Naive thymus-derived CD4-positive, alpha-beta T cell (primary cell): ENCODE results near the gene PAK4. TPM values are rescaled to one million over a fixed set of nuclear protein-coding genes. Genes with fewer than 3 reads are reported as not detected.
"Not testable (repeated sequence)": the region's sequence is repeated elsewhere in the genome, so short reads cannot be mapped to it uniquely, and the experiment has no call there.

Source experiments
- ATAC-seq: fragments of 150-1000 bp; cut with Tn5 transposase; 2 replicates; pipeline ENCODE4 v1.10.0; 2021; ENCODE audit warnings: mild to moderate bottlenecking, moderate library complexity
- CTCF ChIA-PET: fragments of 350-600 bp; sonication (Branson Sonifier 250); formaldehyde crosslinking; loops from one replicate; lab custom pipeline; 2021; ENCODE audit warnings: antibody characterized with exemption; lab: Charles Lee
- POLR2A ChIA-PET: fragments of 350-600 bp; sonication (Branson Sonifier 250); formaldehyde crosslinking; loops from one replicate; lab custom pipeline; 2021; ENCODE audit warnings: antibody characterized with exemption, inconsistent platforms; lab: Charles Lee
- DNase-seq, 9 donors: peaks; one replicate each; pipeline versions ENCODE4 v3.0.0 to v3.0.0-alpha.2; 2020 to 2022; ENCODE audit warnings: mixed read lengths in 1 of 9
- H3K27ac ChIP-seq: one replicate; pipeline ENCODE4 v1.7.0; 2013; ENCODE audit warnings: mild to moderate bottlenecking, low read depth, low read length, moderate library complexity
- H3K27me3 ChIP-seq, 2 donors: one replicate each; pipeline ENCODE4 v1.7.0; 2013; ENCODE audit warnings: low read length in 2 of 2, mild to moderate bottlenecking in 2 of 2, moderate library complexity in 2 of 2; ENCODE audit not compliant: control insufficient read depth in 2 of 2, insufficient read depth in 2 of 2
- H3K36me3 ChIP-seq, 3 experiments: 1 replicate in 2 of 3; 2 replicates in 1 of 3; pipeline ENCODE4 v1.7.0; 2013; ENCODE audit warnings: low read length in 3 of 3, mild to moderate bottlenecking in 3 of 3, moderate library complexity in 1 of 3; ENCODE audit not compliant: insufficient read depth in 3 of 3, control insufficient read depth in 2 of 3
- H3K4me1 ChIP-seq, 2 donors: one replicate each; pipeline ENCODE4 v1.7.0; 2013; ENCODE audit warnings: low read length in 2 of 2, mild to moderate bottlenecking in 2 of 2, moderate library complexity in 1 of 2; ENCODE audit not compliant: control insufficient read depth in 2 of 2, insufficient read depth in 2 of 2
- H3K4me3 ChIP-seq: 2 replicates; pipeline ENCODE4 v1.7.0; 2013; ENCODE audit warnings: mild to moderate bottlenecking, low read length
- H3K9me3 ChIP-seq, 3 experiments: 1 replicate in 2 of 3; 2 replicates in 1 of 3; pipeline ENCODE4 v1.7.0; 2013; ENCODE audit warnings: low read length in 3 of 3; ENCODE audit not compliant: control insufficient read depth in 2 of 3
- H3K27ac Mint-ChIP-seq, 9 donors: one replicate each; pipeline ENCODE4 v1.8.0; 2020 to 2022; ENCODE audit warnings: mixed read lengths in 9 of 9, mild to moderate bottlenecking in 8 of 9, moderate library complexity in 5 of 9, inconsistent platforms in 2 of 9
- H3K27me3 Mint-ChIP-seq, 5 donors: one replicate each; pipeline ENCODE4 v1.8.0; 2021 to 2022; ENCODE audit warnings: mixed read lengths in 5 of 5, mild to moderate bottlenecking in 1 of 5
- H3K36me3 Mint-ChIP-seq, 5 donors: one replicate each; pipeline ENCODE4 v1.8.0; 2020 to 2022; ENCODE audit warnings: mixed read lengths in 5 of 5, mild to moderate bottlenecking in 3 of 5, inconsistent platforms in 1 of 5
- H3K4me1 Mint-ChIP-seq, 7 donors: one replicate each; pipeline ENCODE4 v1.8.0; 2020 to 2022; ENCODE audit warnings: mixed read lengths in 7 of 7, mild to moderate bottlenecking in 3 of 7, inconsistent platforms in 1 of 7
- H3K4me3 Mint-ChIP-seq, 10 donors: one replicate each; pipeline ENCODE4 v1.8.0; 2020 to 2022; ENCODE audit warnings: mild to moderate bottlenecking in 10 of 10, mixed read lengths in 10 of 10, moderate library complexity in 6 of 10, inconsistent platforms in 2 of 10
- H3K9me3 Mint-ChIP-seq, 11 donors: one replicate each; pipeline ENCODE4 v1.8.0; 2020 to 2022; ENCODE audit warnings: mixed read lengths in 11 of 11, mild to moderate bottlenecking in 4 of 11, inconsistent platforms in 1 of 11, moderate library complexity in 1 of 11
- intact Hi-C, 2 donors: fragments of 100-400 bp; cut with micrococcal nuclease; formaldehyde crosslinking; loops; one replicate each; pipeline ENCODE4 v1.15.1; 2023
- polyA plus RNA-seq, 2 donors: library from polyadenylated mRNA; unstranded; fragments of 300-500 nt; fragmentation: Illumina TruSeq; gene quantifications; one replicate each; pipeline ENCODE4 v1.2.3, GENCODE V29; 2021
- total RNA-seq, 6 experiments: library from RNA in 5 of 6; stranded (reverse) in 5 of 6; gene quantifications; 1 replicate in 5 of 6; 2 replicates in 1 of 6; pipeline ENCODE4 v1.2.3 and lab custom pipeline; 2021 to 2026

Gene PAK4
- total and polyA plus RNA-seq, 7 experiments from 2014 or later: 1.0 to 17.5 (median 10.4) TPM

GRCh38 chr19:39209196-39209595, 83.6 kb downstream of the PAK4 start:
- DNase-seq (no peak), ATAC-seq (no peak)
- CTCF ChIA-PET: no interaction called here
- Mint-ChIP-seq H3K27ac (no peak overlapping the region), H3K9me3 (no peaks in the 10 kb centered on the region), H3K4me3 (no peak overlapping the region), H3K27me3 (peaks cover 5 to 20% (median 5%) of the 10 kb centered on the region in 5 donors), H3K36me3 (no peaks in the 10 kb centered on the region), H3K4me1 (peaks cover 0 to under 1% (median 0%) of the 10 kb centered on the region in 7 donors)
- Histone ChIP-seq H3K36me3 (no peaks in the 10 kb centered on the region), H3K4me3 (no peak overlapping the region), H3K27me3 (peaks cover 0 to 3% of the 10 kb centered on the region in 2 donors), H3K9me3 (no peaks in the 10 kb centered on the region), H3K4me1 (no peaks in the 10 kb centered on the region), H3K27ac (no peak overlapping the region)
- intact Hi-C loops: no loop called here
- POLR2A ChIA-PET: no interaction called here

GRCh38 chr19:39211731-39212374, 86.3 kb downstream of the PAK4 start:
- Mint-ChIP-seq H3K27me3 (peaks cover 0 to 8% (median under 1%) of the 10 kb centered on the region in 5 donors), H3K4me1 (no peaks in the 10 kb centered on the region), H3K27ac (peak overlapping the region in 1 of 9 donors; percentile 12), H3K4me3 (no peak overlapping the region), H3K36me3 (peaks cover 0 to under 1% (median 0%) of the 10 kb centered on the region in 5 donors), H3K9me3 (peaks cover 0 to under 1% (median 0%) of the 10 kb centered on the region in 11 donors)
- Histone ChIP-seq H3K27me3 (no peaks in the 10 kb centered on the region), H3K4me3 (no peak overlapping the region), H3K27ac (no peak overlapping the region), H3K36me3 (no peaks in the 10 kb centered on the region), H3K9me3 (no peaks in the 10 kb centered on the region), H3K4me1 (no peaks in the 10 kb centered on the region)
- intact Hi-C loops: loop anchor here (1.0 kb wide), 5 partner anchors 116 to 328 kb away; partner anchors contain the start of genes PLEKHG2 (in 2 of the 2), EID2 (in 1 of the 2), EID2B (in 1 of the 2) and MED29 (in 1 of the 2)
- DNase-seq: no peak
- no peak for ATAC-seq
- ChIA-PET POLR2A (interaction anchor here (0.5 kb wide), 1 partner anchor 132 kb away, joined by 5 read pairs; no protein-coding TSS in a partner anchor), CTCF (interaction anchor here (0.6 to 1.1 kb wide), 3 partner anchors 94 to 960 kb away, joined by 3 read pairs; no protein-coding TSS in a partner anchor)

GRCh38 chr19:39212375-39212742, 86.8 kb downstream of the PAK4 start:
- intact Hi-C loops: loop anchor here (1.0 kb wide), 5 partner anchors 116 to 328 kb away; partner anchors contain the start of genes PLEKHG2 (in 2 of the 2), EID2 (in 1 of the 2), EID2B (in 1 of the 2) and MED29 (in 1 of the 2)
- ChIA-PET POLR2A (no interaction called here), CTCF (interaction anchor here (0.6 to 1.1 kb wide), 2 partner anchors 94 to 114 kb away, joined by 3 read pairs; no protein-coding TSS in a partner anchor)
- H3K36me3 Mint-ChIP-seq: peaks cover 0 to 5% (median 4%) of the 10 kb centered on the region in 5 donors
- Histone ChIP-seq H3K9me3 (no peaks in the 10 kb centered on the region), H3K4me3 (no peak overlapping the region), H3K36me3 (no peaks in the 10 kb centered on the region), H3K4me1 (no peaks in the 10 kb centered on the region), H3K27me3 (no peaks in the 10 kb centered on the region), H3K27ac (no peak overlapping the region)
- H3K4me1 Mint-ChIP-seq: no peaks in the 10 kb centered on the region
- DNase-seq (peak in 8 of 9 donors; percentile 24 to 58 (median 46)), ATAC-seq (peak; percentile 80)
- no peak overlapping the region for H3K4me3 Mint-ChIP-seq
- H3K9me3 Mint-ChIP-seq: peaks cover 0 to 5% (median 0%) of the 10 kb centered on the region in 11 donors
- H3K27ac Mint-ChIP-seq: no peak overlapping the region
- peaks cover 0 to 13% (median 5%) of the 10 kb centered on the region in 5 donors for H3K27me3 Mint-ChIP-seq

- H3K27ac ChIP-seq, CTCF ChIA-PET: not testable (repeated sequence)
- POLR2A ChIA-PET: interaction anchor here (0.6 kb wide), 1 partner anchor 1074 kb away, joined by 4 read pairs; no protein-coding TSS in a partner anchor
These were observed 89.7 kb downstream of the PAK4 start for GRCh38 chr19:39215323-39215722.

GRCh38 chr19:39217094-39217493, 91.5 kb downstream of the PAK4 start:
- H3K9me3 ChIP-seq: no peaks in the 10 kb centered on the region
- no peak overlapping the region for H3K4me3 ChIP-seq
- no peaks in the 10 kb centered on the region for H3K27me3 ChIP-seq
- ATAC-seq: no peak
- H3K4me1 ChIP-seq: no peaks in the 10 kb centered on the region
- POLR2A ChIA-PET: no interaction called here
- Mint-ChIP-seq H3K27me3 (peaks cover 9 to 46% (median 17%) of the 10 kb centered on the region in 5 donors), H3K36me3 (peaks cover 0 to 10% (median 4%) of the 10 kb centered on the region in 5 donors), H3K27ac (no peak overlapping the region), H3K9me3 (peaks cover 0 to 5% (median 0%) of the 10 kb centered on the region in 11 donors), H3K4me1 (peaks cover 0 to 3% (median 0%) of the 10 kb centered on the region in 7 donors), H3K4me3 (no peak overlapping the region)
- CTCF ChIA-PET: no interaction called here
- H3K36me3 ChIP-seq: no peaks in the 10 kb centered on the region
- DNase-seq: no peak
- intact Hi-C loops: no loop called here
- H3K27ac ChIP-seq: no peak overlapping the region

More at GRCh38 chr19:39215323-39215722, 89.7 kb downstream of the PAK4 start:
- H3K36me3 Mint-ChIP-seq, ATAC-seq, H3K27me3 ChIP-seq, H3K4me1 ChIP-seq, H3K27ac Mint-ChIP-seq, intact Hi-C loops, H3K4me3 Mint-ChIP-seq, H3K36me3 ChIP-seq, H3K9me3 Mint-ChIP-seq, H3K4me3 ChIP-seq, H3K4me1 Mint-ChIP-seq, DNase-seq, H3K9me3 ChIP-seq: not testable (repeated sequence)
- H3K27me3 Mint-ChIP-seq: peaks cover 7 to 33% (median 9%) of the 10 kb centered on the region in 5 donors

GRCh38 chr19:39218230-39219007, 92.8 kb downstream of the PAK4 start:
- Histone ChIP-seq H3K9me3 (no peaks in the 10 kb centered on the region), H3K4me1 (no peaks in the 10 kb centered on the region), H3K4me3 (no peak overlapping the region), H3K27me3 (no peaks in the 10 kb centered on the region), H3K36me3 (no peaks in the 10 kb centered on the region), H3K27ac (no peak overlapping the region)
- Mint-ChIP-seq H3K27ac (no peak overlapping the region), H3K4me1 (peaks cover 0 to 3% (median 0%) of the 10 kb centered on the region in 7 donors), H3K27me3 (peaks cover 12 to 52% (median 20%) of the 10 kb centered on the region in 5 donors), H3K4me3 (peak overlapping the region in 1 of 10 donors; percentile 5), H3K36me3 (peaks cover 0 to 10% (median 4%) of the 10 kb centered on the region in 5 donors), H3K9me3 (peaks cover 0 to 5% (median 0%) of the 10 kb centered on the region in 11 donors)
- ATAC-seq: no peak
- DNase-seq: no peak
- intact Hi-C loops: no loop called here
- POLR2A ChIA-PET: no interaction called here
- CTCF ChIA-PET: interaction anchor here (0.6 to 0.9 kb wide), 2 partner anchors 128 to 417 kb away, joined by 3 to 4 read pairs; no protein-coding TSS in a partner anchor
